Colonic mucosa (tissue), 4 donors: Measurements from ENCODE around the gene HOATZ. TPM values are rescaled to one million over a fixed set of nuclear protein-coding genes. Genes with fewer than 3 reads are reported as not detected.

Source experiments
- DNase-seq: peaks from one replicate; pipeline ENCODE4 v3.0.0-alpha.2; 2020
- H3K27ac ChIP-seq: fragments of 200-600 bp; one replicate; pipeline ENCODE4 v1.8.0; 2021
- H3K27me3 ChIP-seq: fragments of 200-600 bp; one replicate; pipeline ENCODE4 v1.8.0; 2021
- H3K36me3 ChIP-seq: fragments of 200-600 bp; one replicate; pipeline ENCODE4 v1.8.0; 2021
- H3K4me1 ChIP-seq: fragments of 200-600 bp; one replicate; pipeline ENCODE4 v1.8.0; 2021; ENCODE audit warnings: mild to moderate bottlenecking
- H3K4me3 ChIP-seq: fragments of 200-600 bp; one replicate; pipeline ENCODE4 v1.8.0; 2021
- H3K9ac ChIP-seq, 2 donors: one replicate each; pipeline ENCODE4 v1.7.0; 2013; ENCODE audit warnings: control low read depth in 2 of 2, low read depth in 2 of 2, low read length in 2 of 2
- H3K9me3 ChIP-seq: fragments of 200-600 bp; one replicate; pipeline ENCODE4 v1.8.0; 2021
- CTCF ChIP-seq: fragments of 200-600 bp; IDR thresholded peaks from one replicate; pipeline ENCODE4 v1.8.0; 2022; ENCODE audit warnings: antibody characterized with exemption, mild to moderate bottlenecking
- intact Hi-C: fragments of 100-400 bp; cut with DNase I; formaldehyde crosslinking; loops from one replicate; pipeline ENCODE4 v1.14.1; 2022
- total RNA-seq, 2 donors: library from RNA; stranded (reverse); fragmentation: NEBNext Ultra II Directional in 1 of 2; extraction: Animal tissue kit (Norgen Biotek cat#: 25700) in 1 of 2; gene quantifications; one replicate each; pipeline ENCODE4 v1.2.1, GENCODE V29; 2021
- donor health status: healthy.
- donor health status: DM: no; HTN: no; CAD: no.
- donor health status: DM: no; HTN: no; CAD: no.

The HOATZ gene
- total RNA-seq, 2 donors from 2014 or later = not detected

DNA sequence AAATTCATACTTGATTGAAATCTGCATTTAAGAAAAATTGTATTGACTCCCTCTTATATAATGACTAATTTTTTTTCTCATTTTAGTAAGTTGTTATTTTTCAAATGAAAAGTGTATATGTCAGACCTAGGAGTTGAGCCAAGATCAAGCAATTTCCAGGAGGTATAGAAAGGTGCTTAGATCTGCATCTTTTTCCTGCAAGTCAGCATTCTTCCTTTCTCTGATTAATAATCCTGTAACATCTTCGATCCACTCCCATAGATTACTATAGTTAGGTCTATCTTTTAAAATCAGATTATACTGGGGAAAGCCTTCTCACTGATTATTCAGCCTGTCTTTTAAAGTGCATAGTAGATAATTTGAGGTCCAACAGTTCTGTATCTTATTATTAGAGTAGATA, 12.7 kb downstream of the HOATZ start:
- no peak overlapping the region for H3K9ac ChIP-seq
- intact Hi-C loops = no loop called here
- DNase-seq = no peak
- H3K36me3 ChIP-seq = no peaks in the 10 kb centered on the region
- no peaks in the 10 kb centered on the region for H3K9me3 ChIP-seq
- H3K4me3 ChIP-seq = no peak overlapping the region
- no peak overlapping the region for H3K27ac ChIP-seq
- H3K4me1 ChIP-seq = no peaks in the 10 kb centered on the region
- no peak for TF ChIP-seq CTCF
- no peaks in the 10 kb centered on the region for H3K27me3 ChIP-seq

- no peaks in the 10 kb centered on the region for H3K27me3 ChIP-seq
- H3K27ac ChIP-seq = no peak overlapping the region
- intact Hi-C loops = no loop called here
- no peak overlapping the region for H3K9ac ChIP-seq
- H3K9me3 ChIP-seq = no peaks in the 10 kb centered on the region
- H3K36me3 ChIP-seq = no peaks in the 10 kb centered on the region
- no peak for TF ChIP-seq CTCF
- no peaks in the 10 kb centered on the region for H3K4me1 ChIP-seq
- H3K4me3 ChIP-seq = no peak overlapping the region
- DNase-seq = no peak
Observed at GRCh38 chr11:111528557-111528956, 14.0 kb downstream of the HOATZ start.

- Histone ChIP-seq H3K27ac (no peak overlapping the region), H3K4me3 (no peak overlapping the region), H3K36me3 (no peaks in the 10 kb centered on the region), H3K4me1 (no peaks in the 10 kb centered on the region), H3K9me3 (no peaks in the 10 kb centered on the region), H3K27me3 (no peaks in the 10 kb centered on the region), H3K9ac (no peak overlapping the region)
- DNase-seq = no peak
- no peak for TF ChIP-seq CTCF
- intact Hi-C loops = no loop called here
Observed at GRCh38 chr11:111530091-111530490, 15.5 kb downstream of the HOATZ start.

- H3K9ac ChIP-seq = no peak overlapping the region
- intact Hi-C loops = no loop called here
- no peak for TF ChIP-seq CTCF
Observed at GRCh38 chr11:111531136-111531535, 16.6 kb downstream of the HOATZ start.

GRCh38 chr11:111531687-111532364, 17.2 kb downstream of the HOATZ start:
- Histone ChIP-seq H3K9me3 (no peaks in the 10 kb centered on the region), H3K4me1 (no peaks in the 10 kb centered on the region), H3K9ac (no peak overlapping the region), H3K27ac (no peak overlapping the region), H3K4me3 (no peak overlapping the region), H3K36me3 (no peaks in the 10 kb centered on the region), H3K27me3 (no peaks in the 10 kb centered on the region)
- TF ChIP-seq CTCF = no peak
- intact Hi-C loops = no loop called here
- no peak for DNase-seq

More at GRCh38 chr11:111531136-111531535, 16.6 kb downstream of the HOATZ start:
- Histone ChIP-seq H3K4me1 (no peaks in the 10 kb centered on the region), H3K27me3 (no peaks in the 10 kb centered on the region), H3K9me3 (no peaks in the 10 kb centered on the region), H3K36me3 (no peaks in the 10 kb centered on the region), H3K4me3 (no peak overlapping the region), H3K27ac (no peak overlapping the region)
- DNase-seq = no peak
